Osteoblast (primary cell): ENCODE results near the gene LIN7C. TPM values are rescaled to one million over a fixed set of nuclear protein-coding genes. Genes with fewer than 3 reads are reported as not detected.
A peak's percentile ranks its signal among the peaks of the same experiment; 100 is the strongest.

Experiments
- DNase-seq: peaks from one replicate; pipeline ENCODE4 v3.0.0; 2011; ENCODE audit warnings: low spot score, mixed read lengths; ENCODE audit not compliant: insufficient read length; ENCODE audit errors: missing footprints
- H2AFZ ChIP-seq: 2 replicates; pipeline ENCODE4 v1.6.0; 2011; ENCODE audit warnings: mild to moderate bottlenecking, low read length
- H3K27ac ChIP-seq: 2 replicates; pipeline ENCODE4 v1.5.1; 2011; ENCODE audit warnings: mild to moderate bottlenecking, low read depth, low read length, moderate library complexity
- H3K27me3 ChIP-seq: 2 replicates; pipeline ENCODE4 v1.6.0; 2012; ENCODE audit warnings: mild to moderate bottlenecking, control low read depth, inconsistent platforms, low read length, moderate library complexity; ENCODE audit not compliant: insufficient read depth
- H3K36me3 ChIP-seq: 2 replicates; pipeline ENCODE4 v1.5.1; 2011; ENCODE audit warnings: mild to moderate bottlenecking, low read length, control low read depth, moderate library complexity; ENCODE audit not compliant: insufficient read depth
- H3K4me1 ChIP-seq: 2 replicates; pipeline ENCODE4 v1.5.1; 2011; ENCODE audit warnings: mild to moderate bottlenecking, low read length, control low read depth, moderate library complexity; ENCODE audit not compliant: insufficient read depth
- H3K4me2 ChIP-seq: 2 replicates; pipeline ENCODE4 v1.6.0; 2011; ENCODE audit warnings: mild to moderate bottlenecking, low read length; ENCODE audit not compliant: insufficient read depth
- H3K4me3 ChIP-seq: fragments of 200-600 bp; sonication (generic); 3 replicates; pipeline ENCODE4 v1.5.1; 2012; ENCODE audit warnings: mild to moderate bottlenecking, low read length, inconsistent platforms; ENCODE audit not compliant: insufficient read depth
- H3K79me2 ChIP-seq: 2 replicates; pipeline ENCODE4 v1.6.0; 2012; ENCODE audit warnings: mild to moderate bottlenecking, low read length, control low read depth, inconsistent platforms; ENCODE audit not compliant: insufficient read depth
- H3K9me3 ChIP-seq: 2 replicates; pipeline ENCODE4 v1.5.1; 2011; ENCODE audit warnings: low read depth, low read length, control low read depth
- H4K20me1 ChIP-seq: 2 replicates; pipeline ENCODE4 v1.6.0; 2012; ENCODE audit warnings: mild to moderate bottlenecking, low read length, control low read depth; ENCODE audit not compliant: insufficient read depth
- total RNA-seq: library from RNA; depleted of rRNA; stranded (reverse); fragments of >200 nt; gene quantifications from 2 replicates; pipeline ENCODE4 v1.2.3, GENCODE V29; 2012
- TF ChIP-seq, protein P1 (sequence below): IDR thresholded peaks from 2 replicates; pipeline ENCODE4 v1.5.1; 2011; ENCODE audit warnings: mild to moderate bottlenecking, low read depth, low read length, moderate library complexity; ENCODE audit errors: extremely low read depth

Gene LIN7C
- total RNA-seq, 1 donor, result 69.5 TPM

DNA sequence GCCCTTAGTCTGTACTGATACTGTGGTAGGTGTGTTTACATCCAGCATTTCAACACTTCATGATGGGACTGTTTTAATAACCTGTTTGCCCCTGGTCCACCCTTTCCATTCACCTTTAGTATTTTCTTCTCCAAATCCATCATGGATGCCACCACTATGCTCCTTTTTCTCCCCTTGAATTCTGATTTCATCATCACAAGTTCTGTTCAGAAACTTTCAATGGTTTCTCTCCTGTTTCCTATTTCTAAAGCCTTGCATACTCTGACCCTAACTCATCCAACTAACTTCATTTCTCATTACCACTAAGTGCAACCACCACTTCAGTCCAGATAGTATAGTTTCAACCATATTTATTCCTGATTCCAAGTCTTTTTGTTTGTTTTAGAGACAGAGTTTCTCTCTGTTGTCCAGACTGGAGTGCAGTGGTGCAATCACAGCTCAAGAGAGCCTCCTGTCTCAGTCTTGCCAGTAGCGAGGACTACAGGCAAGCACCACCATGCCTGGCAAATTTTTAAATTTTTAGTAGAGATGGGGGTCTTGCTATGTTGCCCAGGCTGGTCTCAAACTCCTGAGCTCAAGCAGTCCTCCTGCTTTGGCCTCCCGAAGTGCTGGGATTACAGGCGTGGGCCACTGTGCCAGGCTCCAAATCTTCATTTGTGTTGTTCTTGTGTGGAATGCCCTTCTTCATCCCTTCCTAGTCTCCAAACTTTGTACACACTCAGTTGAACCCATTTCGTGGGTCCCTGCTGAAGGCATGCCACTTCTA is 1.2 kb upstream of the LIN7C start:
- H2AFZ ChIP-seq, result no peak overlapping the region
- TF ChIP-seq, protein P1, sequence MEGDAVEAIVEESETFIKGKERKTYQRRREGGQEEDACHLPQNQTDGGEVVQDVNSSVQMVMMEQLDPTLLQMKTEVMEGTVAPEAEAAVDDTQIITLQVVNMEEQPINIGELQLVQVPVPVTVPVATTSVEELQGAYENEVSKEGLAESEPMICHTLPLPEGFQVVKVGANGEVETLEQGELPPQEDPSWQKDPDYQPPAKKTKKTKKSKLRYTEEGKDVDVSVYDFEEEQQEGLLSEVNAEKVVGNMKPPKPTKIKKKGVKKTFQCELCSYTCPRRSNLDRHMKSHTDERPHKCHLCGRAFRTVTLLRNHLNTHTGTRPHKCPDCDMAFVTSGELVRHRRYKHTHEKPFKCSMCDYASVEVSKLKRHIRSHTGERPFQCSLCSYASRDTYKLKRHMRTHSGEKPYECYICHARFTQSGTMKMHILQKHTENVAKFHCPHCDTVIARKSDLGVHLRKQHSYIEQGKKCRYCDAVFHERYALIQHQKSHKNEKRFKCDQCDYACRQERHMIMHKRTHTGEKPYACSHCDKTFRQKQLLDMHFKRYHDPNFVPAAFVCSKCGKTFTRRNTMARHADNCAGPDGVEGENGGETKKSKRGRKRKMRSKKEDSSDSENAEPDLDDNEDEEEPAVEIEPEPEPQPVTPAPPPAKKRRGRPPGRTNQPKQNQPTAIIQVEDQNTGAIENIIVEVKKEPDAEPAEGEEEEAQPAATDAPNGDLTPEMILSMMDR, result no peak

DNA sequence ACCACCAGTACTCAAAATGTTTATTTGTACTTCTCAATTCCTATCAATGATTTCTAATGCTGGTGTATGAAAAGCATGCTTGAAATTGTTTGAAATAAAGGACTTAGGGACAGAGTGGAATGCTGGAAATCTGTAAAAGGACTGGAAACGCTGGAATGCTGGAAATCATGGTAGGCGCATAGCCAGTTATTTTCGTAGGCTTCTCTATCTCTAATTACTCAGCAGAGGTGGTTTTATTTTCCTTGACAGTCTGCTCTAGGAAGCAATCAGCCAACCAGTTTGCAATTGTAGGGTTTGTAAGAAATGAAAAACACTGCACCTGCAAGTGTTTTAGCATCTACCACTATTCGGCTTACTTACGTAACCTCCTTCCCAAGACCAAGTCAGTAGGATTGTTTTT is 788 bp downstream of the LIN7C start:
- Histone ChIP-seq H3K4me2 (peak overlapping the region; percentile 98), H3K9me3 (no peaks in the 10 kb centered on the region), H3K4me3 (peak overlapping the region; percentile 87), H3K36me3 (peaks cover 15% of the 10 kb centered on the region), H4K20me1 (peaks cover 14% of the 10 kb centered on the region), H3K79me2 (peaks cover 64% of the 10 kb centered on the region), H3K27ac (peak overlapping the region; percentile 97), H3K27me3 (no peaks in the 10 kb centered on the region), H3K4me1 (peaks cover 18% of the 10 kb centered on the region), H2AFZ (peak overlapping the region; percentile 100)
- DNase-seq, result peak; percentile 36
- TF ChIP-seq, protein P1, result no peak

More for the DNA sequence above, 1.2 kb upstream of the LIN7C start:
- H3K4me2 ChIP-seq, result peak overlapping the region; percentile 98
- H4K20me1 ChIP-seq, result peaks cover 9% of the 10 kb centered on the region
- no peaks in the 10 kb centered on the region for H3K9me3 ChIP-seq
- H3K4me1 ChIP-seq, result peaks cover 18% of the 10 kb centered on the region
- H3K36me3 ChIP-seq, result peaks cover 3% of the 10 kb centered on the region
- DNase-seq, result no peak
- peak overlapping the region; percentile 87 for H3K4me3 ChIP-seq
- no peaks in the 10 kb centered on the region for H3K27me3 ChIP-seq
- peaks cover 52% of the 10 kb centered on the region for H3K79me2 ChIP-seq
- no peak overlapping the region for H3K27ac ChIP-seq

DNA sequence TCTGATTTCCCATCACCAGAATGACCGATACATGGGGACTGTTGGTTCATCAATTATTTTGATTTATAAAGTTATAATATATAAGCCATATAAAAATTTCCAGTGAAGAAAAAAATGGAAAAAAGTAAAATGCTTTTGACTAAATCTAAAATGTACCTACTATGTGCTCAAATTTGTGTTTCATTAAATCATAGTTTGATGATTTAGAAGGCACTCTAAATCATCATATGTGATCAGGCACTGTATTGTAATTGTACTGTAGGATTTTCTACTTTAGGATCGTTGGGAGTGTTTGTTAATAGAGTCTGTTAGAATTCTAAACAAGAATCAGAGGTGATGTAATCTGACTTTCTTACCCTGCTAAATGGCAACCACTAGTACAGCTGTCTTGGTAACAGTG is 2.4 kb downstream of the LIN7C start:
- H3K27me3 ChIP-seq, result no peaks in the 10 kb centered on the region
- no peak overlapping the region for H3K27ac ChIP-seq
- peak; percentile 21 for DNase-seq
- no peak overlapping the region for H3K4me2 ChIP-seq
- peaks cover 18% of the 10 kb centered on the region for H3K4me1 ChIP-seq
- peaks cover 14% of the 10 kb centered on the region for H4K20me1 ChIP-seq
- no peak overlapping the region for H2AFZ ChIP-seq
- peaks cover 29% of the 10 kb centered on the region for H3K36me3 ChIP-seq
- H3K9me3 ChIP-seq, result no peaks in the 10 kb centered on the region
- TF ChIP-seq, protein P1, result no peak
- peaks cover 64% of the 10 kb centered on the region for H3K79me2 ChIP-seq
- H3K4me3 ChIP-seq, result no peak overlapping the region

DNA sequence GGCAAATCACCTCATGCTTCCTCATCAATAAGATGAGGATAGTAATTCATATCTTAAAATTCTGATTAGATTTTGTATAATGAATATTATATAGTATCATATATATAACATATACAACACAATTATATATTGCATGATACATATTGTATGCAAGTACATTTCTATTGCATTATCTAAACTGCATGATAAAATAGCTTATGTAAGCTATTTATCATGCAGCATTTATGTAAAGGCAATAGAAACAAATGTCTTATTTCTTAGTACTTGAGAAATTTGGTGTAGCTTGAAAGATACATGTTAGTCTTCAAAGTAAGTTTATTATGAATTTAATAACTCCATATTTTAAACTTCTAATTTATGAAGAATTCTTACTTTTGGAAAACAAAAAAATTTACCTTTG is 5.5 kb downstream of the LIN7C start:
- H3K9me3 ChIP-seq, result no peaks in the 10 kb centered on the region
- no peaks in the 10 kb centered on the region for H3K27me3 ChIP-seq
- no peak overlapping the region for H2AFZ ChIP-seq
- peaks cover 14% of the 10 kb centered on the region for H4K20me1 ChIP-seq
- H3K27ac ChIP-seq, result no peak overlapping the region
- peaks cover 46% of the 10 kb centered on the region for H3K36me3 ChIP-seq
- H3K79me2 ChIP-seq, result peaks cover 52% of the 10 kb centered on the region
- H3K4me3 ChIP-seq, result no peak overlapping the region
- TF ChIP-seq, protein P1, result no peak
- no peak for DNase-seq
- H3K4me1 ChIP-seq, result peaks cover 22% of the 10 kb centered on the region
- H3K4me2 ChIP-seq, result no peak overlapping the region
